ENCODE data around the gene MEGF11. TPM values are rescaled to one million over a fixed set of nuclear protein-coding genes. Genes with fewer than 3 reads are reported as not detected.

MEGF11 gene
- total RNA-seq, 4 donors from 2014 or later: 2.4 to 8.5 (median 4.3) TPM

- WGBS: 82% methylated on average over 6 of the region's 6 CpGs
- TF ChIP-seq POLR2AphosphoS5 (IDR thresholded peaks at IDR 0.05) (no peak), CTCF (IDR thresholded peaks at IDR 0.05) (no peak), EP300 (IDR thresholded peaks at IDR 0.05) (no peak), POLR2A (IDR thresholded peaks at IDR 0.05) (no peak)
Observed at GRCh38 chr15:66285533-66286280, 32.2 kb upstream of the MEGF11 start.

DNA sequence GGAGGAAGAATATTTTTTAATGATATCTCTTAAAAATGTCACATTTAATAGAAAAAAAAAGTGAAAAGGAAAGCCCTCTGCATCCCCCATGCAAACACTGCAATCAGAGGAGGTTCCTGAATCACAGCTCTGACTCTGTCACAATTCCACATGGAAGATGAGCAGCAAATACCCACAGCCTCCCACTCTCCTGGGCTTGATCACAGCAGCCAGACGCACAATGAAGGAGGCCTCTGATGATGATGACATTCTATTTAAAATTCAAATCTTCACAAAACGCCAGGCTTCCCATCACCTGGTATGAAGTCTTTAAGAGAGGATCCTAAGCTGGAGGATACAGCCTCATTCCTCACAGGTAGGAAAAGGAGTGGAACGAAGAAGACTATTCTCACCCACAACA, 30.7 kb upstream of the MEGF11 start:
- Histone ChIP-seq H3K9me3 (no peaks in the 10 kb centered on the region), H3K4me3 (no peak overlapping the region), H3K27ac (no peak overlapping the region), H3K4me1 (peaks cover 21% of the 10 kb centered on the region), H3K36me3 (no peaks in the 10 kb centered on the region), H3K27me3 (peaks cover 5% of the 10 kb centered on the region)
- no peak for TF ChIP-seq POLR2AphosphoS5 (IDR thresholded peaks at IDR 0.05)
- TF ChIP-seq EP300 (IDR thresholded peaks at IDR 0.05): no peak
- no peak for TF ChIP-seq CTCF (IDR thresholded peaks at IDR 0.05)
- no peak for TF ChIP-seq POLR2A (IDR thresholded peaks at IDR 0.05)
- DNase-seq (ENCODE audit: low spot score in 2 of 2): no peak
- WGBS: 76% methylated on average over 3 of the region's 3 CpGs

More at GRCh38 chr15:66285533-66286280, 32.2 kb upstream of the MEGF11 start:
- Histone ChIP-seq H3K9me3 (no peaks in the 10 kb centered on the region), H3K4me1 (peaks cover 31% of the 10 kb centered on the region), H3K27ac (no peak overlapping the region), H3K36me3 (no peaks in the 10 kb centered on the region), H3K4me3 (no peak overlapping the region), H3K27me3 (peaks cover 5% of the 10 kb centered on the region)
- DNase-seq (ENCODE audit: low spot score in 2 of 2): no peak

DNA sequence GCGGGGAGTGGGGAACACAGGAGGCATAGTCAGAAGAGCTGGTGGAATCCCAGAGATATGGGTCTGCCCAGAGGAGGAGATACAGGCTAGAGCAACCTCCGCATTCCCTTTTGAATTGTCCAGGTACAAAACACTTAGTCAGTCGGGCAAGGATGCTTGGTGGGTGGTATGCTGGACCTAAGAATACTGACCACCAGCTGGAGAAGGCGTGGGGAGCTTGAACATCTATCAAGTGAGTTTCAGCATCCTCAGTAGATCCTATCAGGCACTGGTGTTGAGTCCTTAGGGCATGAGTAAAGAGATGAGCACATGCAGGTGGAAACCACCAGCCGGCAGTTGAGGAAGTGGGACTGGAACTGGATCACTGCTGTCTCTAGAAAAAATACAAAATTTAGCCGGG, 25.1 kb upstream of the MEGF11 start:
- TF ChIP-seq POLR2A (IDR thresholded peaks at IDR 0.05) (no peak), EP300 (IDR thresholded peaks at IDR 0.05) (no peak), CTCF (IDR thresholded peaks at IDR 0.05) (no peak), POLR2AphosphoS5 (IDR thresholded peaks at IDR 0.05) (no peak)
- H3K9me3 ChIP-seq: no peaks in the 10 kb centered on the region
- H3K4me1 ChIP-seq: no peaks in the 10 kb centered on the region
- H3K36me3 ChIP-seq: no peaks in the 10 kb centered on the region
- no peak overlapping the region for H3K4me3 ChIP-seq
- H3K27me3 ChIP-seq: peaks cover 5% of the 10 kb centered on the region
- DNase-seq (ENCODE audit: low spot score in 2 of 2): no peak
- 94% methylated on average over 6 of the region's 6 CpGs for WGBS
- H3K27ac ChIP-seq: no peak overlapping the region

DNA sequence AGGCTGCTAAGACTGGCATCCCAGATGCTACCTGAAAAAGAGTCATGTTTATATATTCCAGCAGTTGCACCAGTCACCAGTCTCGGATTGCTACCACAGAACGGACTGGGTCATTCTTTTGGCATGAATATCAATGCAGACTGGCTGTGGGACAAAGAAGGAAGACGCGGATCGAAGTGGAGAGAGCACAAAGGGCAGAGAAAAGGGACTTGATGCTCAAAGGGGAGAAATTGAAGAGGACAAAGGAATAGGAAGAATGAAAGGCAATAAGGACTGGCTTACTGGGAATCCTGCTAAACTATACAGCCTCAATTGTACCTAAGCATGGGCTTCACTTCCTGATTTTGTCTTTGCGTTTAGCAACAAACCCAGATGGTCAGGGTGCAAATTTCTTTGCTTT, 24.5 kb upstream of the MEGF11 start:
- no peak for TF ChIP-seq POLR2AphosphoS5 (IDR thresholded peaks at IDR 0.05)
- no peak for TF ChIP-seq CTCF (IDR thresholded peaks at IDR 0.05)
- TF ChIP-seq EP300 (IDR thresholded peaks at IDR 0.05): no peak
- TF ChIP-seq POLR2A (IDR thresholded peaks at IDR 0.05): no peak

GRCh38 chr15:66276546-66276945, 23.0 kb upstream of the MEGF11 start:
- Histone ChIP-seq H3K27me3 (peaks cover 5% of the 10 kb centered on the region), H3K4me1 (no peaks in the 10 kb centered on the region), H3K9me3 (no peaks in the 10 kb centered on the region), H3K36me3 (no peaks in the 10 kb centered on the region), H3K4me3 (no peak overlapping the region), H3K27ac (no peak overlapping the region)
- 90% methylated on average over 3 of the region's 3 CpGs for WGBS
- TF ChIP-seq CTCF (IDR thresholded peaks at IDR 0.05) (no peak), POLR2A (IDR thresholded peaks at IDR 0.05) (no peak), POLR2AphosphoS5 (IDR thresholded peaks at IDR 0.05) (no peak), EP300 (IDR thresholded peaks at IDR 0.05) (no peak)
- no peak for DNase-seq (ENCODE audit: low spot score in 2 of 2)

More for the DNA sequence above, 24.5 kb upstream of the MEGF11 start:
- H3K27me3 ChIP-seq: peaks cover 5% of the 10 kb centered on the region
- no peak overlapping the region for H3K27ac ChIP-seq
- no peak for DNase-seq (ENCODE audit: low spot score in 2 of 2)
- WGBS: 88% methylated on average over 6 of the region's 6 CpGs
- no peak overlapping the region for H3K4me3 ChIP-seq
- no peaks in the 10 kb centered on the region for H3K9me3 ChIP-seq
- no peaks in the 10 kb centered on the region for H3K36me3 ChIP-seq
- H3K4me1 ChIP-seq: no peaks in the 10 kb centered on the region
